GM18499 (cell line): ENCODE data around the gene CHD2.
"Not testable (repeated sequence)": the region's sequence is repeated elsewhere in the genome, so short reads cannot be mapped to it uniquely, and the experiment has no call there.

ENCODE experiments used
- ATAC-seq: cut with Tn5 transposase; IDR thresholded peaks from one replicate; pipeline ENCODE4 v1.9.1; 2021; ENCODE audit warnings: moderate number of reproducible peaks; ENCODE audit not compliant: insufficient read depth, unreplicated experiment

CHD2 gene

GRCh38 chr15:93030430-93031102, 130.4 kb downstream of the CHD2 start:
- peak; percentile 78 for ATAC-seq

DNA sequence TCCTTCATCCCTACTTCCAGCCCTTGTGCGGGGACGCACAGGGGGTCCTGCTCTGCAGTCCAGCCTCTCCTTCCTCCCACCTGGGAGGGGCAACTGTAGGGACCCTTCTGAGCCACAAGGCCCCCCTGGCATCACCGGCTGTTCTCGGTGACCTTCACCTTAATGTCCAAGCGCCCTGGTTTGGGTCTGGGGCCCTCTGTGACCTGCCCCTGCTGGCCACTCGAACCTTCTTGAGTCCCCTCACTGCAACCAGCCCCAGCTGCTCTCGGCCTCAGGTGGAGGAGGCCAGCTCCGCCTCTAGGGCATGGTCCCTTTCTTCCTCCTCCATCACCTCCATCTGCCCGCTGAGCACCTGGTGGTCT, 131.0 kb downstream of the CHD2 start:
- ATAC-seq, result no peak

GRCh38 chr15:93031557-93032384, 131.6 kb downstream of the CHD2 start:
- ATAC-seq, result not testable (repeated sequence)

DNA sequence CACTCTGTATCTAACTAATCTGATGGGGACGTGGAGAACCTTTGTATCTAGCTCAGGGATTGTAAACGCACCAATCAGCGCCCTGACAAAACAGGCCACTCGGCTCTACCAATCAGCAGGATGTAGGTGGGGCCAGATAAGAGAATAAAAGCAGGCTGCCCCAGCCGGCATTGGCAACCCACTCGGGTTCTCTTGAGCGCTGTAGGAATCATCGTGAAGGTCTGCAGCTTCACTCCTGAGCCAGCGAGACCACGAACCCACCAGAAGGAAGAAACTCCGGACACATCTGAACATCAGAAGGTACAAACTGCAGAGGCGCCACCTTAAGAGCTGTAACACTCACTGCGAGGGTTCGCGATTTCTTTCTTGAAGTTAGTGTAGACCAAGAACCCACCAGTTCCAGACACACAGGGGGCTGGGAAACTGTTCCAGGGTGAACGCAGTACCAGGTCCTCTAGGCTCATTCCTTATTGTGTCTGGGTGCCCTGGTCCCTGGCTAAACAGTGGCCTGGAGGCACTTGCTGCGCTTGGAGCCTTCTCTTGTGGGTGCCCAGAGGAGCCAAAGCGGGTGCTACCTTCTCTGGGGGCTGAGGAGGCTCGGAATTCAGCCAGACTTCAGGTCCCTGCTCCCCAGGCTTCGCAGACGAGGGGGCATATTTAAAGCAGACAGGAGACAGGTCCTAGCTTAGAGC, 132.5 kb downstream of the CHD2 start:
- ATAC-seq, result not testable (repeated sequence)

DNA sequence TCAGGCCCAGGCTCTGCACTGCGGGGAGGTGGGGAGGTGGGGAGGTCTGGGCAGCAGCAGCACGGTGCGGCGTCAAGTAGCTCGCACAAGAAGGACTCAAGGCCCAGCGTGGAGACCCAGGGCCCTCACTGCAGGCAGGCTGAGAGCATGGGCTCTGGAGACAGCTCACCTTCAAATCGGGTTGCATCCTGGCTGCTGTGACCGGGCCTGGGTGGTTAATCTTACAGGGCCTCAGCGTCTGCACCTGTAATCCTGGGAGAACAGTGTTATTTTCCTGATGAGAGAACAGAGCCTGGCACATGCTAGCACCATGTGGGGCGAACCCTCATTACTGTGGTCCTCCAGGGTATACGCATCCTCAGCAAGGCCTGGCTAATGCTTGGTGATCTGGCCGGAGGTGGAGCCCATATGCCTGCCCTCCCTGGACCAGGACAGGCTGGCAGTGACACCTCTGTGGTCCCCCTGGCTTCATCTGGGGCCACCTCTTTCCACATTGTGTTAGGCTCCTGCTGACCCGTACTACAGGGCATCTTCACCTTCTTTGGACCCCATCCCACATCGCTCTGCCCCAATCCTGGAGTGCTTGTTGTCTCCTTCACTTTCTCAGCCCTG, 133.4 kb downstream of the CHD2 start:
- no peak for ATAC-seq

GRCh38 chr15:93034512-93034911, 134.4 kb downstream of the CHD2 start:
- ATAC-seq, result no peak

DNA sequence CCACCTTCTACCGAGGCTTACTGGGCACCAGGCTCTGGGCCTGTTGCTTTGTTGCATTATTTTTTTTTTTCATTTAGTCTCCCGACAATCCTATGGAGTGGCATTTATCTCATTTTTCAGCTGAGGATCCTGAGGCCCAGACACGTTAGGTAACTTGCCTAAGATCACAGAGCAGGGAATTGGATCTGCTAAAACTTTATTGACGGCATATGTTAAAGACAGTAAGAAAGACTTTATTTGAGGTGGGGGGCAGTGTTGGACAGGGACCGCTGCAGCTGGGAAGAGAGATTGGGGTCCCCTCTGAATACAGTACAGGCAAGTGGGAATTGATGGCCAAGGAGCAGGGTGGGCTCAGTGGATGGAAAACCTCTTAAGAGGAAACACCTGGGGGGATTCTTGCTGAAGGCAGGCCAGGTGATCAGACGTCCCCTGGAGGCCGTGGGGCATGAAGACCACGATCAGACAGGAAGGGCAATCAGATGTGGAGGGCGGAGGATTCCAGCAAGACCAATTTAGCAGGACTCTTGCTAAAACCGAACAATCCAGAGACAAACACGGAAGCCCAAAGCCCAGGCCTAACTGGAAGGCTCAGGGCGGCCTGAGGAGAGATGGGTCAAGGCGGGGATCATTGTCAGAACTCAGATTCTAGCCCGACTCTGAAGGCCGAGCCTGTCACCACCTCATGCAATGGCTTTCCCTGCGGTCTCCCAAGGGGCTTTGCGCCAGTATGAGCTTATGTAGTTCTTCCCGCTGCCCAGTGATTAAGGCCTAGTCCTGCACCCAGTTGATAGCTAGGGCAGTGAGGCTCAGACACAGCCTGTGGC, 135.2 kb downstream of the CHD2 start:
- ATAC-seq, result peak; percentile 12

DNA sequence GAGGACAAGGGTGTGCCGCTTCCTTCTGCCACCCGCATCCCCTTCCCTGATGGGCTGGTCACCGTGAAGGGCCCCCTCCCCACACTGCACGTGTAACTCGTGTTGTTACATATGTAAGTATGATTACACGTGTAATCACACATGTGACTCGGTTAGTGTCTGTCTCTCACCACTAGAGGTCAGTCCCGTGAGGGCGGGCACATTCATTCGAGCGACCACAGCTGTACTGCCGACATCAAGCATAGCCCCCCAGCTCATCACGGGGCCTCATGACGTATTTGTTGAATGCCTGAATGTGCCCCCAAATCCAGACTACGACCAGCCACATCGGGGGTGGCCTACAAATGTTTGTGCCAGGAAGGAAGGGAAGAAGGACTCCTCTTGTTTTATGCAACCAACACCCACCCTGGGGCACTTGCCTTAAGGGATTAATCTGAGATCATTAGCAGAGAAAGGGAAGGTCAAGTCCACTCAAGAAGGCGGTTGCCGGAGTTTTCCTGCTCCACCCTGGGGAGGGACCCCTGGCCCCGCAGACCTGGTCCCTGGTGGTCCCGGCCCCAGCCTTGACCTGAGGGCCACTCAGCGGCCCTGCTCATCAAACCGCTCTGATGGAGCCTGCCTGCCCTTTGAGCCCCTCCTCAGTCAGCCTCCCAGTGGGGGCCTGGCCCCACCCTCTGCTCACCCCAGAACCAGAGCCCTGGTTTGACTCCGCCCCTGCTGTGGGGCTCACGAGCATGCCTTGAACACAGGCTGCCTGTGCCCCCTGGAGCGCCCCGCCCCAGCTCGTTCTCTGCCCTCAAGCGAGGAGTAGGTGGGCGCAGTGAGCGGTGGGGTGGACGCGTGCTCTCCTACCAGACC, 136.1 kb downstream of the CHD2 start:
- peak; percentile 76 for ATAC-seq

GRCh38 chr15:93036951-93037819, 137.1 kb downstream of the CHD2 start:
- ATAC-seq, result no peak

GRCh38 chr15:93037820-93038705, 137.9 kb downstream of the CHD2 start:
- no peak for ATAC-seq

GRCh38 chr15:93039562-93040287, 139.6 kb downstream of the CHD2 start:
- not testable (repeated sequence) for ATAC-seq

DNA sequence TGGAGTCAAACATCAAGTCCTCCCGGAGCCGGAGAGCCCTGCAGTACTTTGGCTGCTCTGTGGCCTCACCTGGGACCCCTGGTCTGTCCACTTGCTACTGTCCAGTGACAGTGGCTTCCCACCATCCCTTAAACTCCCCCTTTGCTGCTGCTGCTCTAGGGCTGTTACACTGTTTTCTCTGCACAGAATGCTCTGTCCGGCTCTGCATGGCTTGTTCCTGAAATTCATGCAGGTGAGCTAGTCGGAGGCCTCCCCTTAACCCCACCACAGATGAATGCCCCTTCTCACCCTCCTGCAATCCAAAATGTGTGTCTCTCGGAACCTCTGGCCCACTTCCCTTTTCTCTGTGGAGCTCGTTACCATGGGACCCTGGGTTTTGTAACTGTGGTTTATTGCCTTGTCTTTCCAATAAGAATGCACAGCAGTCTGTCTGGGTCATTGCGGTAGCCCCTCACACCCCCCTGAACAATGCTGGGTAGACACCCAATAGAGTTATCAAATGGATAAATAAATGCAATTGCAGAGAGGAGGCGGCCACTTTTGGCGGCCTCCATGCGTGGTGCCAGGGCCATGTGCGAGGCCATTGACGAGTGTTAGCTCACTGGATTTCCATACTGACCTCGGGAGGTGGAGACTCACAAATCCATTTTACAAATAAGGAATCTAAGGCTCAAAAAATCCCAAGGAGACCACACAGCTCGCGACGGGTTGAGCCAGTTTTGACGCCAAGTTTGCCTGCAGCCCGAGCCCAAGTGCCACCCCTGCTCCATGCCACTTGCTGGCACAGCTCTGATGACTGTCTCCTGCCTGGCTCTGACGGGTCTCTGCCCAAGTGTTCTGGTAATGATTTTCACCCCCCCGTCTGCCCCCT, 140.4 kb downstream of the CHD2 start:
- no peak for ATAC-seq

DNA sequence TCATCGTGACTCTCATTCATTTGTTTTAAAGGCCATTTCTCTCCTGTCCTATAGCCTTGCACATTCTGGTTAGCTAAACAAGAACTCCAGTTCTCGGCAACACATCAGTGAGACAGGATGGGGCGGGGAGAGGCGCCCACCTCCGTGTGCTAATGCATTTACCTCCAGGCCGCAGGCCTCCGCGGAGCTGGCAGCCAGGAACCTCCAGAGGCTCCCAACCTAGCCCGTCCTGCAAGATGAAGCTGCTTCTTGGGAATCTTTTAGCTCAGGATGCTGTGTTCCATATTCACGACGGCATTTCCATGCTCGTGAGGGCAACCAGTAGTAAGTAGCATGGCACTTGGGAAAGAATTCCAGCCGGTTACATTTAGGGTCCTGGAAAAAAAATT, 141.0 kb downstream of the CHD2 start:
- no peak for ATAC-seq

DNA sequence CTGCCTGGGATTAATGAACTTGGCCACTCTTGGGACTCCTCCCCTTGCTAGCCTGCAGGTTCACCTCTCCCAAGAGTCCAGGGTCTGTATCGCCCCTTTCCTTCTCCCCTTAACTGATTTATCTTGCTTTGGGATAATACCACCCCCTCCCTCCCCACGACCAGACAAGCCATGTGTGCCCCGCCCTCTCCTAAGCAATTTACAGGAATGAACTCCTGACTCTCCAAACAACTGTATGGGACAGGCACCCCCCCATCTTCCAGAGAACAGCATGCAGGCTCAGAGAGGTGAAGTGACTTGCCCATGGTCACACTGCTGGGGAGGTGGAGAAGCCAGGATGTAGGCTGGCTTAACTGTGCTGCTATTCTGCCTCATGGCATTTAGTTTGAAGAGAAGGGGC, 142.1 kb downstream of the CHD2 start:
- no peak for ATAC-seq

DNA sequence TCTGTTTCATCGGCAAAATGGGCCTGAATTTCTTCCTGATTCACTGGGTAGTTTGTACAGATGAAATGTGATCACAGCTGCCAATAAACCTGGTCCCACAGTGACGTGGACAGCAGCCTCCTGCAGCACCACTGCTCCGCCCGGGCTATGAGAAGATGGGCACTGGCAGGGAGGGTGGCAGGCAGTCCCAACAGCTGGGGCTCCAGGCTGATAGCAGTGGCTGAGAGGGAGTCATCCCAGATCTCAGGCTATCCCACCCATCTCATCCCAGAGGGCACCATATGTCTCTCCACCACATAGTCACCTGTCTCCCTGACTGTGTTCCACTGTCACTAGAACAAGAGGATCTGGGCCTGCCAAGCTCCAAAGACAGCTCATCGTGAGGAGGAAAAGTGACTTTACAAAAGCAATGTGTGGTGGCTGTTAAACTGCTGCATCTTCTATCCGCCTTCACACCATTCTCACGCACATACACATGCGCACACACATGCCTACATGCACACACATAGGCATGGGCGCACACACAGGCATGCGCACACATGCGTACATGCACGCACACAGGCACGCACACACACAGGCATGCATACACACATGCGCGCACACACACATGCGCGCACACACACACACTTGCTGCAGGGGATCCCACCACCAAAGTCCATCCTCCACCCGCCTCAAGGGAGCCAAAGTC, 142.7 kb downstream of the CHD2 start:
- no peak for ATAC-seq
